ENCODE results near the gene RBMS1.

The RBMS1 gene

DNA sequence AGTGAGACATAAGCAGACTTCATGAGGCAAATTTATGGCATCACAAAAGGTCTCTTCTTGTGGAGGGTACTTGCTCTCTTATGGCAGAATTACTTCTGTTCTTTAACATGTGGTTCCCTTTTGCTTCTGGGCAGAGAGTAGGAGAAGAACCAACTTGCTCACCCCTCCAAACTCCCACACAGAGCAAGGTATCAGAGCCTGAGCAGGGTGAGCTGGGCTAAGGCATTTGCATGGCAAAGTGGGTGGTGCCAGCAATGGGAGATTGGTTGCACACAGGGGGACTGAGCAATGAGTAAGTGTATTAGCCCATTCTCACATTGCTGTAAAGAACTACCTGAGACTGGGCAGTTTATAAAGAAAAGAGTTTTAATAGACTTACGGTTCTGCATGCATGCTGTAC is 229.3 kb downstream of the RBMS1 start:
- Histone ChIP-seq H3K9me2 (replicated peaks; ENCODE audit: low read depth, low read length) (no peaks in the 10 kb centered on the region), H3K9ac (ENCODE audit: low read depth, low read length, poor library complexity, severe bottlenecking) (no peak overlapping the region), H3F3A (ENCODE audit: low read depth) (no peaks in the 10 kb centered on the region), H3K4me1 (ENCODE audit: insufficient read depth, low read length, poor library complexity, severe bottlenecking) (no peaks in the 10 kb centered on the region), H3K79me2 (ENCODE audit: insufficient read depth, low read length) (no peaks in the 10 kb centered on the region), H3K4me3 (ENCODE audit: low read length, poor library complexity, severe bottlenecking) (no peak overlapping the region), H3K36me3 (ENCODE audit: insufficient read depth, low read length) (no peaks in the 10 kb centered on the region), H2AFZ (ENCODE audit: low read length) (no peak overlapping the region), H4K20me1 (ENCODE audit: insufficient read depth, low read length, poor library complexity, severe bottlenecking) (no peaks in the 10 kb centered on the region), H3K4me2 (ENCODE audit: low read depth, low read length, poor library complexity, severe bottlenecking) (no peak overlapping the region), H3K9me3 (ENCODE audit: insufficient read depth, low read depth, low read length) (no peaks in the 10 kb centered on the region), H3K27me3 (ENCODE audit: insufficient read depth, low read length, poor library complexity, severe bottlenecking) (no peaks in the 10 kb centered on the region)
- TF ChIP-seq EZH2phosphoT487 (IDR thresholded peaks at IDR 0.05; ENCODE audit: borderline replicate concordance), result no peak
- TF ChIP-seq, protein P1, sequence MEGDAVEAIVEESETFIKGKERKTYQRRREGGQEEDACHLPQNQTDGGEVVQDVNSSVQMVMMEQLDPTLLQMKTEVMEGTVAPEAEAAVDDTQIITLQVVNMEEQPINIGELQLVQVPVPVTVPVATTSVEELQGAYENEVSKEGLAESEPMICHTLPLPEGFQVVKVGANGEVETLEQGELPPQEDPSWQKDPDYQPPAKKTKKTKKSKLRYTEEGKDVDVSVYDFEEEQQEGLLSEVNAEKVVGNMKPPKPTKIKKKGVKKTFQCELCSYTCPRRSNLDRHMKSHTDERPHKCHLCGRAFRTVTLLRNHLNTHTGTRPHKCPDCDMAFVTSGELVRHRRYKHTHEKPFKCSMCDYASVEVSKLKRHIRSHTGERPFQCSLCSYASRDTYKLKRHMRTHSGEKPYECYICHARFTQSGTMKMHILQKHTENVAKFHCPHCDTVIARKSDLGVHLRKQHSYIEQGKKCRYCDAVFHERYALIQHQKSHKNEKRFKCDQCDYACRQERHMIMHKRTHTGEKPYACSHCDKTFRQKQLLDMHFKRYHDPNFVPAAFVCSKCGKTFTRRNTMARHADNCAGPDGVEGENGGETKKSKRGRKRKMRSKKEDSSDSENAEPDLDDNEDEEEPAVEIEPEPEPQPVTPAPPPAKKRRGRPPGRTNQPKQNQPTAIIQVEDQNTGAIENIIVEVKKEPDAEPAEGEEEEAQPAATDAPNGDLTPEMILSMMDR (conservative IDR thresholded peaks at IDR 0.05; ENCODE audit: low read length), result no peak

DNA sequence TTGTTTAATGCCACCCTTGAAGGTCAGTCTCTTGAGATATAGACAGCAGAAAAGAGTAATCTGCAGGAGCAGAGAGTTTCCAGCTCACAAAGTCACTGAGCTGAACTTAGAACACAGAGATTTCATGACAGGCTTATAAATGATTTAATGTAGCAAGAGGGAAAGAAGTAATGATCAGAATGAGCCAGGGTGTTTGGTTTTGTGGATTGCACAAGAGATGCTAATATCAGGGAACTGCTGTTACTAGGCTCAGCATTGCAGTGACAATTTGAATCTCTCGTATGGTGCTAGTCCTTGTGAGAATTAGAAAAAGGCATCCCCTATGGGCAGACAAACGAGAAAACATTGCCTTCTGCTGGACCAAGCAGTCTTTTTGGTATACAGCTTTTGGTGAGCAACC is 231.9 kb downstream of the RBMS1 start:
- Histone ChIP-seq H3K79me2 (ENCODE audit: insufficient read depth, low read length) (no peaks in the 10 kb centered on the region), H2AFZ (ENCODE audit: low read length) (no peak overlapping the region), H3K4me3 (ENCODE audit: low read length, poor library complexity, severe bottlenecking) (no peak overlapping the region), H3K27me3 (ENCODE audit: insufficient read depth, low read length, poor library complexity, severe bottlenecking) (no peaks in the 10 kb centered on the region), H3K9me2 (replicated peaks; ENCODE audit: low read depth, low read length) (no peaks in the 10 kb centered on the region), H4K20me1 (ENCODE audit: insufficient read depth, low read length, poor library complexity, severe bottlenecking) (no peaks in the 10 kb centered on the region), H3K36me3 (ENCODE audit: insufficient read depth, low read length) (no peaks in the 10 kb centered on the region), H3K9ac (ENCODE audit: low read depth, low read length, poor library complexity, severe bottlenecking) (no peak overlapping the region), H3K9me3 (ENCODE audit: insufficient read depth, low read depth, low read length) (no peaks in the 10 kb centered on the region), H3F3A (ENCODE audit: low read depth) (no peaks in the 10 kb centered on the region), H3K4me2 (ENCODE audit: low read depth, low read length, poor library complexity, severe bottlenecking) (no peak overlapping the region), H3K4me1 (ENCODE audit: insufficient read depth, low read length, poor library complexity, severe bottlenecking) (no peaks in the 10 kb centered on the region)
- TF ChIP-seq EZH2phosphoT487 (IDR thresholded peaks at IDR 0.05; ENCODE audit: borderline replicate concordance), result no peak
- TF ChIP-seq, protein P1 (conservative IDR thresholded peaks at IDR 0.05; ENCODE audit: low read length), result no peak

DNA sequence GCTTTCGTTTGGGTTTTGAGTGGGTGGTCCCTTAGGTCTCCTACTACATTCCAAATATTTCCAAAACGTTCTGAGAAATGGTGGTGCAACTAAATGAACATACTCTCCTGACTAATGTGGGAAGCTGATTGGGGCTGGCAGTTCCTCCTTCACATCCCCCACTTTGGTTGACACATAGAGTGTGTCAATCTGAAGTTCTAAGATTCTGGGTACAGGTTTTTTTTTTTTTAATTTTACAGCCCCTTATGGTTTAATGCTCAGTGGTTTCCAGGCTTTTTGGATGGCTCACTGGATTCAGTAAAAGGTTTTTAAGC is 235.2 kb downstream of the RBMS1 start:
- H3K36me3 ChIP-seq (ENCODE audit: insufficient read depth, low read length), result no peaks in the 10 kb centered on the region
- no peak overlapping the region for H3K4me3 ChIP-seq (ENCODE audit: low read length, poor library complexity, severe bottlenecking)
- no peaks in the 10 kb centered on the region for H3K79me2 ChIP-seq (ENCODE audit: insufficient read depth, low read length)
- no peaks in the 10 kb centered on the region for H3F3A ChIP-seq (ENCODE audit: low read depth)
- H3K9me2 ChIP-seq (replicated peaks; ENCODE audit: low read depth, low read length), result no peaks in the 10 kb centered on the region
- H4K20me1 ChIP-seq (ENCODE audit: insufficient read depth, low read length, poor library complexity, severe bottlenecking), result no peaks in the 10 kb centered on the region
- H3K9ac ChIP-seq (ENCODE audit: low read depth, low read length, poor library complexity, severe bottlenecking), result no peak overlapping the region
- TF ChIP-seq EZH2phosphoT487 (IDR thresholded peaks at IDR 0.05; ENCODE audit: borderline replicate concordance), result no peak
- no peaks in the 10 kb centered on the region for H3K9me3 ChIP-seq (ENCODE audit: insufficient read depth, low read depth, low read length)
- no peaks in the 10 kb centered on the region for H3K27me3 ChIP-seq (ENCODE audit: insufficient read depth, low read length, poor library complexity, severe bottlenecking)
- H3K4me1 ChIP-seq (ENCODE audit: insufficient read depth, low read length, poor library complexity, severe bottlenecking), result no peaks in the 10 kb centered on the region
- no peak overlapping the region for H3K4me2 ChIP-seq (ENCODE audit: low read depth, low read length, poor library complexity, severe bottlenecking)
- no peak overlapping the region for H2AFZ ChIP-seq (ENCODE audit: low read length)

DNA sequence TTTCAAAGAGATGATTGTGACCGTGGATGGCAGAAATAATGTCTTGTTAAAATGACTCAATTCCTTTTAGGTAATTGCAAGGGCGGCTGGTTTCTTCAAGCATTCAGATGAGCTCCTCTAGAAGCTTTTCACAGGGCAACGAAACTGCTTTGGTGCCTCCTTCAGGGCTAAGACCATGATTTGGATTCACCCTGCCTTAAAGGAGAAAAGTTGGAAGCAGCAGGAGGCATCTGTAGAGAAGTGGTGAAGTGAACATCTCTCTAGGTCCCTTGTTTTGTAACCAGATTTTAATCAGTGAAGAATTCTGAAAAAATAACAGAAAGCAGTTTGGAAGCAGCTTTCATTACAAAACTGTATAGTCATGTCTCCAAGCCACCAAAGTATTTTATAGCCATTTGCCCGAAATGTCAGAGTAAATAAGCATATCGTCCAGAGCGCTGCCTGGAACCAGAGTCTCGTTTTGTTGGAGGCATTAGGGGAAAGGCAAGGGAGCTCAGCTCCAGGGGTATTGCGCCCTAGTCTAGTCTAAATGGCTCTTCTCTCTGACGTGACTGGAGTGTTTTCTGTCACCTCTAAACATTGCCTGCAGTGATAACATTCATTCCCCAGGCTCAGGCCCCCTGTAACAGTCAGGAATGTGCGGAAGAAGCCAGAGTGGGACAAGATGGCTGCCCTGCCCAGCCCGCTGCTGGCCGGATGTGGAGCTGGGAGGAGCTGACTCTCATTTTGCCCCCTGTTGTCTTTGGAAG is 235.7 kb downstream of the RBMS1 start:
- no peak overlapping the region for H3K4me3 ChIP-seq (ENCODE audit: low read length, poor library complexity, severe bottlenecking)
- no peaks in the 10 kb centered on the region for H3K27me3 ChIP-seq (ENCODE audit: insufficient read depth, low read length, poor library complexity, severe bottlenecking)
- no peaks in the 10 kb centered on the region for H3K9me3 ChIP-seq (ENCODE audit: insufficient read depth, low read depth, low read length)
- H3K36me3 ChIP-seq (ENCODE audit: insufficient read depth, low read length), result no peaks in the 10 kb centered on the region
- H2AFZ ChIP-seq (ENCODE audit: low read length), result no peak overlapping the region
- no peak overlapping the region for H3K4me2 ChIP-seq (ENCODE audit: low read depth, low read length, poor library complexity, severe bottlenecking)
- no peaks in the 10 kb centered on the region for H3F3A ChIP-seq (ENCODE audit: low read depth)
- no peaks in the 10 kb centered on the region for H4K20me1 ChIP-seq (ENCODE audit: insufficient read depth, low read length, poor library complexity, severe bottlenecking)
- no peaks in the 10 kb centered on the region for H3K9me2 ChIP-seq (replicated peaks; ENCODE audit: low read depth, low read length)
- no peak for TF ChIP-seq EZH2phosphoT487 (IDR thresholded peaks at IDR 0.05; ENCODE audit: borderline replicate concordance)
- TF ChIP-seq, protein P1 (conservative IDR thresholded peaks at IDR 0.05; ENCODE audit: low read length), result no peak
- no peaks in the 10 kb centered on the region for H3K4me1 ChIP-seq (ENCODE audit: insufficient read depth, low read length, poor library complexity, severe bottlenecking)
- no peak overlapping the region for H3K9ac ChIP-seq (ENCODE audit: low read depth, low read length, poor library complexity, severe bottlenecking)
- no peaks in the 10 kb centered on the region for H3K79me2 ChIP-seq (ENCODE audit: insufficient read depth, low read length)
